GM19463 (cell line): ENCODE measurements around the gene ADPGK.

ENCODE experiments used
- ATAC-seq: cut with Tn5 transposase; IDR thresholded peaks from one replicate; pipeline ENCODE4 v1.9.1; 2021; ENCODE audit warnings: mild to moderate bottlenecking, moderate library complexity; ENCODE audit not compliant: unreplicated experiment

The ADPGK gene

GRCh38 chr15:72790302-72790910 is 6.8 kb upstream of the ADPGK start:
- no peak for ATAC-seq

- no peak for ATAC-seq
Observed at GRCh38 chr15:72787526-72787925, 4.0 kb upstream of the ADPGK start.

GRCh38 chr15:72786676-72787345 is 3.3 kb upstream of the ADPGK start:
- no peak for ATAC-seq

GRCh38 chr15:72786242-72786641 is 2.7 kb upstream of the ADPGK start:
- no peak for ATAC-seq

- ATAC-seq = no peak
Observed at GRCh38 chr15:72785841-72786240, 2.3 kb upstream of the ADPGK start.

- no peak for ATAC-seq
Observed at GRCh38 chr15:72785432-72785831, 1.9 kb upstream of the ADPGK start.

GRCh38 chr15:72784456-72784876 is 908 bp upstream of the ADPGK start:
- no peak for ATAC-seq

- ATAC-seq = peak; percentile 26
Observed at GRCh38 chr15:72783004-72783639, 436 bp downstream of the ADPGK start.

- no peak for ATAC-seq
Observed at GRCh38 chr15:72782274-72783003, 1.1 kb downstream of the ADPGK start.

GRCh38 chr15:72781631-72782030 is 1.9 kb downstream of the ADPGK start:
- no peak for ATAC-seq

- ATAC-seq = no peak
Observed at GRCh38 chr15:72778796-72779195, 4.8 kb downstream of the ADPGK start.

GRCh38 chr15:72774696-72775383 is 8.7 kb downstream of the ADPGK start:
- ATAC-seq = no peak

- no peak for ATAC-seq
Observed at GRCh38 chr15:72771329-72771725, 12.2 kb downstream of the ADPGK start.

GRCh38 chr15:72770673-72771328 is 12.8 kb downstream of the ADPGK start:
- ATAC-seq = no peak

GRCh38 chr15:72766780-72767179 is 16.8 kb downstream of the ADPGK start:
- no peak for ATAC-seq

- no peak for ATAC-seq
Observed at GRCh38 chr15:72766025-72766424, 17.5 kb downstream of the ADPGK start.

GRCh38 chr15:72764656-72765055 is 18.9 kb downstream of the ADPGK start:
- ATAC-seq = no peak

GRCh38 chr15:72760590-72761260 is 22.8 kb downstream of the ADPGK start:
- ATAC-seq = no peak

GRCh38 chr15:72758182-72758581 is 25.4 kb downstream of the ADPGK start:
- no peak for ATAC-seq

GRCh38 chr15:72754096-72754495 is 29.5 kb downstream of the ADPGK start:
- no peak for ATAC-seq
